ENCODE results near the gene USP2.
A peak's percentile ranks its signal among the peaks of the same experiment; 100 is the strongest.

USP2 gene

DNA sequence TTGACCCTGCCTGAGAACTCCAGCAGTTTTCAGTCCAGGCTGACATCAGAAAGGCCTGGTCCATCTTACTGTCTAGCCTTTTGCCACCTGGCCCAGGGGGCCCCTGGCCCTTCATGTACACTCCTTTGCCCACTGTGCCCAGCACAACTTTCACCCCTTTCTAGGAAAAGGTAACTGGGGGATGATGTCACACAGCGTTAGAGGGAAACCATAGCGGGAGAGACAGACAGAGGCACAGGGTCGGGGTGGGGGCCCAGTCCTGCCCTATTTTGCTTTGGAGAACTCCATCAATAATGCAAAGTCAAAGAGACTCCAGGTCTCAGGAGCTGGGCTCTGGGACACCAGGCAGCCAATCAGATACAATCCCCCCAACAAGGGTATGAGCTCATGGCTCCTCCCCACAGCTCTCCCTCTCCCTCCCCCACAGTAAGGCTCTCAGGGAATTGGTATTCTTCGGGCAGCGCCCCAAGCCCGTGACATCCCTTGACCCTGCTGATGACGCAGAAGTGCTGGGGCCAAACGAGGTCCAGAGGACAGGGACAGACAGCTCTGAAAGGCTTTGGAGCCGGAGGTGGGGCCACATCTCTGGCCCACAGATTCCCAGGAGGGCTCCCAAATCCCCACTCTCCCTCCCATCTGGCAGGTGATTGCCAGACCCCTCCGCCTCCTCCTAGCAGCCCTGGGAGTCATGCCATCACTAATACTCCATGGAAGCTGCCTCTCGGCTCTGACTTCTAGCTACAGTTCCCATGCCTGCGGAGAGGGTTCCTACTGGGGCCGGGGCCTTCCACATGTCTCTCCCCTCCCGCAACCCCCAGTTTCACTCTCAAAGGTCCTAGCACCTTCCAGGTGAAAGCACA, 5.9 kb downstream of the USP2 start:
- no peak for DNase-seq

DNA sequence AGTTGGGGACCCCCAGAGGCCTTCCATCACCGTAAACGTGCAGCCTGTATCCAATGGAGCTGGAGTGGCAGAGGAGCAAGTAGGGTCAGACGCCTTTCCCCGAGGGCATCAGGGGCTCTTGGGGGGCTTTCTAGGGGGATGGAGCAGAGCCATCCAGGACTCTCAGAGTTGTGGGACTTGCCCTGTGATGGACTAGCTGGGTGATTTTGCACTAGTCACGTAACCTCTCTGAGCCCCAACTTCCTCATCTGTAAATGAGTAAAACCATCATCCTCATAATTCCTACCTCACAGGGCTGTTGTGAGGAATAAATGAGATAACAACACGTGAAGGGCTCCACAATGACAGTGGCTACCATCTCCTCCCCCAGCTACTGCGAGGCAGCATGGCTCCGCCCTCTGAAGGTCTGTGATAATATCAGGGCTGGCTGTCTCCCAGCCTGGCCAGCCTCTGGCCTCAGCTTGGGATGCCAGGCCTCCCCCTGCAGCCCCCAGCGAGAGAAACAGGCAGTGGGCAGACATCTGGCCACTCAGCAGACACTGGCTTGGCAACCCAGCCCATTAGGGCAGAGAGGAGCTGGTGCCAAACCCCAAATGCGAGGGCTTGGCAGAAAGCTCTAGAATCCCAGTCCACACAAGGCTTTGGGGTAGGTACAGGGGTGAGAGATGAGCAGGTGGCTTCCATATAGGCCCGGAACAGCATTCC, 6.7 kb downstream of the USP2 start:
- no peak for DNase-seq

DNA sequence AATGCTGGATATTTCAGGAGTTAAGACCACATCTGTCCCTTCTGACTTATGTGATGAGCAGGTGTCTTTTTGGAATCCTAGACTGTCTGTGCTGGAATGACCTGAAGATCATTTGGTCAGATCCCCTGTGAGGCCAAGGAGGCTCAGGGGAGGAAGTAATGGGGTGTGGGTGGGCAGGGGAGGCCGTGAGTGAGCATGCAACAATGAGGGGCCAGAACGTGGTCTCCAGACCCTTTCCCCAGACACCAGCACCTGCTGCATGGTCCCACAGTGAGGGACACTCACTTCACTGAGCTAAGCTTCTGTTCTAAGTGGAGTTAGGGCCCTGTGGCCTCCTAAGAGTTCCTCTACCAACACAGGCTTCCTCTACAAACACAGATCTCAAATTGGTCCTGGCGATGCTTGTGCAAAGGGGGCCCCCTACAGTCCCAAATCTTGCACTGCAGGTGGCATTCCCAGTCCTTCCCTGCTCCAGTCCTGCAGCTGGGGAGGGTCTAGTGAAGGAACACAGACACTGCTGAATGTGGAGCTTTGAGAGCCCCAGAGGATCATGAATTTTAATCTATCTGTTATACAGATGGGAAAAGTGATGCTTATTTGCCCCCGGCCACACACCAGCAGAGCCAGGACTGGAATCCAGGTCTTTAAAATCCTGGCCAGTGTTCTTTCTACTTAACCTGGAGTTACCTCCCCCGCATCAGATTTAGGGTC, 7.4 kb downstream of the USP2 start:
- peak; percentile 68 to 74 for DNase-seq

GRCh38 chr11:119373059-119373920, 8.2 kb downstream of the USP2 start:
- no peak for DNase-seq

GRCh38 chr11:119372260-119373058, 9.0 kb downstream of the USP2 start:
- no peak for DNase-seq

DNA sequence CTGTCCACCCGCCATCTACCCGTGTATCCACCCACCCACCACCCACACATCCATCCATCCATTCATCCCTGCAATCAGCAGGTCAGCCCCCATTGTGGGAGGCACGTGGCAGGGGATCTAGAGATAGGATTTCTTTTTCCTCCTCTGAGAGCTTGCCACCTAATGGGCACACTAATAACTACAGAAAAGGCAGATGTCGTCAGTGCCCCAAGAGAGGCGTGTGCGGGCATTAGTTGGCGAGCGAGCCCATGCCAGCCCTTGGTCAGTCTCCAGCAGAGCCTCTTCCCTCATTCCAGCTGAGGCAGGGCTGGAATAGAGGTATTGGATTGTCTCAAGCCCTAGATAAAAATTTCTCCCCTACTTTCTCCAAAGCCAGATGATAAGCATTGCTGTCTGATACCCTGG, 9.7 kb downstream of the USP2 start:
- DNase-seq, result no peak

DNA sequence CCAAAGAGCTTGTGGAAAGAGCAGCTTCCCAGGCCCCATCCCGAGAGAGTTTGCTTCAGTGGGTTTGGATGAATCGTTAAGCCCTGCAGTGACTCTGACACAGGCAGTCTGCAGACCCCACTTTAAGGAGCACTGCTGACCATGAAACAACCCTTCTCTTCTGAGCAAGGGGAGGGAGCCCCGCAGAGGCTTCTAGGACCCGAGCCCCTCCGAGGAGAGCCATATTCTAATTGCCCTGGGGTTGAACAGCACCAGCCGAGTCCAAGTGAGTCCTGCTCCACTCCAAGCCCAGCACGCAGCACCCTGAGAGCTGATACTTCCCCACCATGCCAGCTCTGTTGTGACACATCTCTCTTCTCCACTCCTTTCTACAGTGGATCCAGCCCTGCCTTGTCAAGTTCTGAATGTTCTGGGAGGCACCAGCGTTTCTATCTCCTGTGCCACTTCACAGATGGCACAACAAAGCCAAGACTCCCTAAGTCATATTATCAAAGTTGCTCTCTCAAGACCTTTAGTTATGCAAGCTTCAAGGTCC, 10.4 kb downstream of the USP2 start:
- no peak for DNase-seq

GRCh38 chr11:119370486-119371046, 10.9 kb downstream of the USP2 start:
- DNase-seq, result no peak

GRCh38 chr11:119369132-119369925, 12.2 kb downstream of the USP2 start:
- no peak for DNase-seq

DNA sequence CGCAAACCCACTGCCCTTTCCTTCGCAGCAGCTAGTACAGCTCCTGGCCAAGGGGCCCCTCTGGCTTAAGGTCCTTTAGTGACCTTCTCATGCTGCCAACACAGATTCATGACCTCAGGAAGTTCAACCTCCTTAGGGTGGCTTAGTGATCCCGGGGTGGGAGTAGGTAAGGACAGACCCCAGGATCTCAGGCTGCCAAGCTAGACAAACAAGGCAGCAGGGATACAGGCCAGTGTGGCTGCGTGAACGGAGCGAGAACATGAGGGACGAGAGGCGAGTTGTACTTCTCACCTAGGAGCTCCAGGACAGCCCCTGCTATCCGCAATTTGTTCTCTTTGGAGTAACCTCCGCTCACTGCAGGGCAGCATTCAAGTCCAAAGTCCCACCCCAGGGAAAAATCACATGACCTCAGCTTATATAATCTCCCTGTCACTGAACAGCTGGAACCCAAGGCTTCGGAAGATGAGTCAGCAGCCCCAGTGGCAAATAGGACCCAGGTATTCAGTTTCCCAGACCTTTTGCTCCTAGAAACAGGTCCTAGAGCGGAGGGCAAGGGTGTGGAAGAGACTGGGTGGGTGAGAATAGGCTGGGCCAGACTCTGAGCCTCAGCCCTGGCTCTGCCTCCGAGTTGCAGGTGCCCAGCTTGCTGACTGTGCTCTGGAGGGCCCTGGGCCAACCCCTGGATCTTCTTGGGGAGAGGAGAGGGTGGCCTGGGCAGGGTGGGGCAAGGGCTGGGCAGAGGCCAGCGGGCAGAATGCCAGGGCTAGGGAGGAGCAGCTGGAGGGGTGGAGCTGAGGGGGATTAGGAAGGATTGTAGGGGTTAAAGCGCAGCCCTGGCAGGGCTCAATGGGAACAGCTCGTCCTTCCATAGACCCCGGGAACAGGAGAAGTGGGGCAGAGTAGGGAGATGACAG, 13.1 kb downstream of the USP2 start:
- DNase-seq, result no peak

DNA sequence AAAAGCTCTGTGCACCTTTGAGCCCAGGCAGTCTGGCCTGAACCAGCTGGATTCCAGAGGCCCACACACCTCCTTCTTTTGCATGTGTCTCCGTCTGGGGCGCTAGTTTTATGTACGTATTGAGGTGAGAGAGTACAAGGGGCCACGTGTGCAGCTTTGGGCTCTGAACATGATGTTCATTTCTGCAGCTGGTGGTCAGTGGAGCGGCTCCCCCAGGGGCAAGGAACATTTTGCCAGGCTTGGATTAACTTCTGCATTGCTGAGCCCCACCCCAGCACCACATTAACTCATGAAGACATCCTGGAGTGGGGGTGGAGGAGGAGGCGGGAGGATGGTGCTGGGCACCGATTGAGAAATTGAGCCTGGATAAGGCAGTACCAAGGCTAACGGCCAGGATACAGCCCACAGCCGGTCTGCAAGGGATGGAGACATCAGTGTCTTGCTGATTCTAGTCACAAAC, 13.8 kb downstream of the USP2 start:
- DNase-seq, result no peak

DNA sequence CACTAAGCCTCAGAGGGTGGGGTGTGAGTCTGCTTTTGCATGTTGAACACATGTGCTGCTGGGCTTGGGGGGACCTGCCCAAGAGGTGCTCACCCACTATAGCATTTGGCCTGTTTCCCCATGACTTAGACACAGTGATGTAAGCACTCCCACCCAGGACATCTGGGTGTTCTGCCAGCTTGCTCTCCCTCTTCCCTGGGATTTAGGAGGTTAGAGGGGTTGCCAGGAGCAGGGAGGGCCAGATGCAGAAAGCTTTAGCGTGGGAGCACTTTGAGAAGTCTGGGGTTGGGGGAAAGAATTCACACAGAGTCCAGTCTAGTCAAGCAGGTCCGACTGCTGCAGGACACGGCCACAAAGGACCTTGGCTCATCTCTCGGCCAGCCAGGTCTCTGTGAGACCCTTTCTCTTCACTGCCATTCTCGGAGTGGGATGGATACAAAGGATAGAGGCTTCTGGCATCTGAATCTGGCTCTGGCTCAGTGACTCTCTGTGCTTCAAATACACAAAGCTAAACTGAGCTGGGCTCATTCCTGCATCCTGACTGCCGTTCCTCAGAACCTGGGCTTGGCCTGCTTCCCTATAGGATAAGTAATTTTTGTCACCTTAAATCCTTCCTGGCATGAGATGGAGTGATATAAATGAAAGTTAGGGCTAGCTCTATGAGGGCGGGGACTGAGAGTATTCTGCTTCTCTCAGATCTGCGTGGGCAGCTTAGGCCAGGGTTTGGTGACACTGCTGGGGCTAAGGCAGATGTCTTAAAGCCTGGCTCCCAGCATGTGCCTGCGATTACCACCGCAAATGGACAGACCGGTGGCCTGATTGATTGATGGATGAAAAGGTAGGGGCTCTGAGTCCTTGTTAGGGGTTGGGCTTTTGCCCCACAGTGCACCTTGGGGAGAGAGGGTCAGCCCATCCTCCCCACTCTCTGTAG, 14.5 kb downstream of the USP2 start:
- no peak for DNase-seq

GRCh38 chr11:119365071-119365591, 16.4 kb downstream of the USP2 start:
- no peak for DNase-seq

DNA sequence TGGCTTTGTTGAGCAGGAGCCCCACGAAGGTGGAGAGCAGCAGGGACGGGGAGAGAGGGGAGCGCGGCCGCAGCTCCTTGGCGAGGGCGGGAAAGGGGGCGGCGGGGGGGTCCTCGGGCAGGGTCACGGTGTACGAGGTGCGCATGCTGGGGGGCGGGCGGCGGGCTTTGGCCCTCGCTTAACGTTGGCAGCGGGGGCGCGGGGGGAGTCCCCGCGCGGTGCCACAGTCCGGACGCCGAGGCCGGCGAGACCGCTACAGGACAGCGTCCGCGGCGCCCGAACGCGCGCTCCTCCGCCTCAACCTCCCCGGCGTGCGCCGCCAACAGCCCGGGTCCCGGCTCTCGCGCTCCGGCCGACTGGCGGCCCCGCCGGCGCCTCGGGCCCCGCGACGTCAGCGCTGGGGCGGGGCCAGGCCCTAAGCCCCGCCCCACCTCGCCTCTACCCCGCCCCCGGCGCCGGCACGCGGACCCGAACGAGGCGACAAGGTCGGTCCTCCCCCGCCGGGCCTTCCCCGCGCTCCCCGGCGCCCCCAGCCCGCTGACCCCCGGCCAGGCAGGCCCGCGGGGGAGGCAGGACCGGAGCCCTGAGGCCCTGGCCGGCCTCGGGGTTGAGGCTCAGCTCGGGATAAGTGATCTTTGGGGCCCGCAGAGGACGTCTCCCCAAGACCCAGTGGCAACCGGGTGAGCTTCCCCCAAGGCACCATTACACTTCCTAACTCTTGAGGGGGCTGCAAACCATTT, 17.5 kb downstream of the USP2 start:
- DNase-seq, result peak; percentile 61 to 73

- no peak for DNase-seq
Measured at GRCh38 chr11:119363081-119363850, 18.2 kb downstream of the USP2 start.

DNA sequence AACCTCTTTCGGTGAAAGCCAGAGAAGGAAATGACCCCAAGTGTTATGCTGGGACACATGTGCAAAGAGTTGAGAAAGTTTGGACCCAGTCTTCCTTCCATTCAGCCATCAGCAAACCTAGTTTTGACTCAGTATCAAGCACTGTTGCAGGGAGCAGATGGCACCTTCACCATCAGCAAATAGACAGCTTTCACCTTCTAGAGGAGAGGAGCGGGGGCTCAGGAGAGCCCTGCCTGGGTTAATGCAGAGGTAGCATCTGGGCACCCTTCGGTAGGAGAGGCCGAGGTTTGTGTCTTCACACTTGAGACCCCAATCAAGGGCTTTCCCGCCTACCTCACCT, 18.8 kb downstream of the USP2 start:
- DNase-seq, result no peak

Measured in activated T-cell treated with anti-CD3 and anti-CD28 coated beads, Interleukin-2, amount 50 U/mL, for 48 hours (primary cell).